NCI-H2029 treated with DMSO at 0.1 percent for 48 hours (cell line): ENCODE results near the gene IGSF11.
A peak's percentile ranks its signal among the peaks of the same experiment; 100 is the strongest.

Experiments
- DNase-seq: peaks from one replicate; lab custom pipeline; 2025; lab: John Stamatoyannopoulos, UW

IGSF11 gene

DNA sequence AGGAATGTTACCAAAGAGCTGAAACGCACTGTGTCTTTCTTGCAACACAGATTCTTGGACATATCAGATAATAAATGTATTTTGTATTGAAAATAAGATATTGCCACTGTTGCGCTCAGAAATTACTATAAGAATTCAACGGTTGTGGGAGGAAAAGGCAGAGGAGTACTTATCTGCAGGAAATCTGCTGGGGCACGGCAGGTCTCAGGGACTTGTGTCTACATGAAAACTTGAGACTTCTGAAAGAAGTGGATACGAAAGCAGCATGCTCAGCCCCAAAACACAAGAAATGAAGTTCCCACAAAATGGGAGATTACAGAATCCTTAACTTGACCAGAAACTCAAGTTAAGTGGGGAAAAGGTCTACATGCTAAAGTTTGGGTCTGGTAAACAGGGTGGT is 86.5 kb downstream of the IGSF11 start:
- no peak for DNase-seq

DNA sequence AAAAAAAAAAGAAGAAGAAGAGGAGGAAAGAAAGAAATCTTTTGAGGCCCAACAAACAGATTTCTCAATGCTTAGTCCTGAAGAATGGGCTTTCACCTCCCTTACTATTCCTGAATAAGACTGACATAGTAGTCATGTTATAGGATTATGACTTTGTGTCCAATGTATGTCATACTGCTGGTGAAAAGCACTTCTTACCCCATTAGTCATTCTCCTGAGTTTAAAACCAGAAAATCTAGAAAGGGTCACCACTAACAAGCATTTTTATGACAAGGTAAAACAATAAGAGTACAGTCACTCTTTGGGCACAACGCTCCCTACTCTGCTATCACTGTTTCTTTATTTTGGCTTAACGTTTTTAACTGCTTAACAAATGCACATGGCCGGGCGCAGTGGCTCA is 88.2 kb downstream of the IGSF11 start:
- DNase-seq = no peak

DNA sequence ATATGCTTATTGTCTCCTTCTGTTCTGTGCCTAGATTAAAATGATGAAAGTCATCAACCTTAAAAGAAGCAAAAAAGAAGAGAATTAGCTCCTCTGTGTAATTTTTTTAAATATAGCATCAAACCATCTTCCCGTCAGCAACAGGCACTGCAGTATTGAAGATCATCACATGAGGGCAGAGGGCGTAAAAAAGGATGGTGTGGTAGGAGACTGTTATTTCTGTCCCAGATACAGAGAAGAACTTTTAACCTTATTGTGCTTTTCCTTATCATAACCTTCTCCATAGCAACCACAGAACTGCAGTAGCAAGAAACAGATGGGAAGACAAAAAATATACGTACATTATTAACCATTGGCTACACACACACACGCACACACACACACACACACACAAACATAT is 88.8 kb downstream of the IGSF11 start:
- no peak for DNase-seq

- DNase-seq = peak; percentile 36
Observed at GRCh38 chr3:118943597-118943996, 91.0 kb downstream of the IGSF11 start.

GRCh38 chr3:118942671-118943070 is 92.0 kb downstream of the IGSF11 start:
- DNase-seq = no peak

GRCh38 chr3:118942195-118942594 is 92.5 kb downstream of the IGSF11 start:
- no peak for DNase-seq

DNA sequence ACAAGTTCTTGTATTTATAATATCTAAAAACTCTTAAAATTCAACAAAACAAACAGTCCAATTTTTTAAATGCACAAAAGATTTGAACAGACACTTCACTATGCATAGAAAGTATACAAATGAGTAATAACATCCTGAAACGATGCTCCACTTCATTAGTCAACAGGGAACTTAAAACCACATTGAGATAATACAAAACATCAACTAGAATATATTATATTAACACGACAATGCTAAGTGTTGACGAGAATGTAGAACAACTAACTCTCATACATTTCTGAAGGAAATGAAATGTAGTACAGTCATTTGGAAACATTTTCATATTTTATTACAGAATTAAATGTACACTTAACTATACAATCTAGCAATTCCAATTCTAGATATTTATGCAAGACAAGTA is 93.4 kb downstream of the IGSF11 start:
- DNase-seq = no peak

- no peak for DNase-seq
Observed at GRCh38 chr3:118938183-118938961, 96.3 kb downstream of the IGSF11 start.

DNA sequence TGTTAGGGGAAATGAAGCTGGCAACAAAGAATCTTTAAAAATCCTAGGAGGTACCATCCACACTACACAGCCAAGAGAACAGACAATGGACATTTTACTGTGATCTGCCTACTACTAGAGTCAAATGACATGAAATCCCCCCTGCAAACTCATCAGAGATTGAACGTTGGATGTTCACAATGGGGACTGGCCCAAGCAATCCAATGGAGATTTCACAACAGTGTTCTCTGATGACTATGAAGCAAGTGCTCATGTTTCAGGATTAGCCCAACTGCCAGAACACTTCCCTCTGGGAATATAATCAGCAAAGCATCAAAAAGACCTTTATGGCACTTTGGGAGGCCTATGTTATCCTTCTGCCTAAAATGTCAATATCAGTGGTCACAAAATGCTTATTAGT is 97.8 kb downstream of the IGSF11 start:
- no peak for DNase-seq

GRCh38 chr3:118932822-118933558 is 101.7 kb downstream of the IGSF11 start:
- no peak for DNase-seq

GRCh38 chr3:118931996-118932395 is 102.7 kb downstream of the IGSF11 start:
- no peak for DNase-seq

DNA sequence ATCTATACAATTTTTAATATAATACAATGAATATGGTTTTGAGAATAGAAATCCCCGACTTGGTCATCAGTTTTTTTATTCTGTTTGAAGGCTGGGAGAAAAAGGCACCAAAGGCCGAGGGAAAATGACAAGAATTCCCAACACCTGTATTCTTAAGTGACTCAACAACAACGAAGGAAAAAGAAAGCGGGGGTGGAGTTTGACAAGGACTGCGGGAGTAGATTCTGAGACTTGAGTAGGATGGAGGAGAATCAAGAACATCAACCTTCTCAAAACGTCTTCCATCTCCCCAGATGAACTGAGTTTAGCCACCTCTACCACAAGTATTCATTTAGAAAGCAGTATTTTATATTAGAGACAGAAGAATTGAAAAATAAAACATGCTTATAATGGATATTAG is 107.2 kb downstream of the IGSF11 start:
- no peak for DNase-seq

DNA sequence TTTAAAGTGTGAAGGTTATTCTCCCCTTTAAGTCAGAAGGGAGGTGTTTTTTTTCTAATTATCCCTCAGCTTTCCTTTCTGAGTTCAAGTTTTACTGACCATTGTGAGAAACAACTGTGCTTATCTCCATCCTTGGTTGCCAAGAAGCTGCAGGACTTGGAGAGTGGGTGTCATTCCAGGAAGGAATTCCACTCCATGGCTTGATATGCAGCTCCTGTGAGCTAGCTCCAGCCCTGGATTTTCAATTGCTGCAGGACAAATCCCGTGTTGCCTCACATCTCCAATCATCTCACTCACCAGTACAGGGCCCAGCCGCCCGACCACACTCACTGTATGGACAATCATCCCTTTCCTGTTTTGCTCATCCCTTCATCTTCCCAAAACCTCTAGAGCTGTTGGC is 122.5 kb downstream of the IGSF11 start:
- no peak for DNase-seq

DNA sequence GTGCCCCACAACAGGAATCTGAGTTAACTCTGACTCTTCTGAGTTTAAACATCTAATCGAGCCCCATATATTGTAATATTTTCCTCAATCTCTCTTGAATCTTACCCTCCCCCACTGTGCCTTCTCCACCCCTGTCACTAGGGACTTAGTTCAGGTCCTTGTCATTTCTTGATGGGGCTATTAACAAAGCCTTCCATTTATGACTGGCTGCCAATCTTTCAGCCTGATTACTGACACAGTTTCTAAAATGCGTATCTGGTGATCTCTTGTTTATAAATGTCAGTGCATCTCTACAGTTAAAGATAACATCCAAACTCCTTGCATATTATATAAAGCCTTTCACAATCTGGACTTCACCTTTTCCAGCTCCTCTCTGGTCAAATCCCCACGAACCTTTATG is 124.3 kb downstream of the IGSF11 start:
- no peak for DNase-seq

- DNase-seq = no peak
Observed at GRCh38 chr3:118909763-118910162, 124.9 kb downstream of the IGSF11 start.

GRCh38 chr3:118907909-118908308 is 126.7 kb downstream of the IGSF11 start:
- DNase-seq = no peak

DNA sequence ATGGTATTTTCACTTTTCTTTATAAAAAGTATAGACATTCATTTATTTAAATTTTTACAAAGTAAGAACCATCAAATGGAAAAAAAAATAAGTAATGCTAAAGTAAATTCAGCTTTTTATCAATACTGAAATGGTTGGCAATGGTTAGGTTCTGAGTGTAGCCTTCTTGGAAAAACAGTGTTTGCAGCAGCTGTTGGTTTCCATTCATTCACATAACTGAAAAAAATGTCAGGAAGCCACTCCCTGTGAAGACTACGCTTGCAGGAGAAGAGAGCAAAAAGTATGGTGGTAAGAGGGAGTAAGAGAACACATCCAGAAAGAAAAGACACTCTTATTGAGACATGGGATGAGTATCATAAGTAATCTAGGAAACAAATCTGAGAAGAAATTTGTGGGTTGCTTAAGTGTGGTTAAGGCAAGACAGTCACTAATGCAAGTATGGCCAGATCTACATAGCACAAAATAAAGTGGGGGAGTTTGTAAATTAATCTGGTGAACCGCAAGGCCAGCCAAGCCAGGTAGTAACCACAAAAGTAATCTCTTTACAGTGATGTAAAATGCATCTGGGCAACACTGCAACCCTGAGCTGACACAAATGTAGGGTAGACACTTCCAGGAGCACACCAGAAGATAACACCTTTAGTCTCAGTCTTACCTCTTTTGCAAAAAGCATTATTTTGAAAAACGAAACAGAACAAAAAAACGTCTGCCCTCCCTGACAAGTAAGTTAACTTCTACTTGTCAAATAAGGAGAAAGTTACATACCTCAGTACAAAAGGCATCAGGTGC is 133.7 kb downstream of the IGSF11 start:
- no peak for DNase-seq

- no peak for DNase-seq
Observed at GRCh38 chr3:118890206-118890605, 144.4 kb downstream of the IGSF11 start.

DNA sequence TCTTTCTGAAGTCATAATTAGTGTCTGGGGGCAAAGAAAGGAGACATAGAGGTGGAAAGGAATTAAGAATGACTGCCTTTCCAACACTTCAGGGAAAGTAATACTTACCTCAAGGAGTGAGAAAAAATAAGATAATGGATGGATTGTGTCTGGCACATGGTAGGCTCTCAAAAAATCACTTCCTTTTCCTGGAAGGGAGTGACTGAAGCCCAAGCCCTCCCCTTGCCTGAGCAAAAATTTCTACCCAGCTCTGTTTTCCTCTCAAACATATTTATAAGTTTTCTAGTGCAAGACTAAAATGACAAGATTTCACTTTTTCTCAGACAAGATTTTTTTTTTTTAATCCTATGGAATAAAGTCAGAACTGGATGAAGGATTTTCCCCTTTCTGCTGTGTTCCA is 145.0 kb downstream of the IGSF11 start:
- no peak for DNase-seq

DNA sequence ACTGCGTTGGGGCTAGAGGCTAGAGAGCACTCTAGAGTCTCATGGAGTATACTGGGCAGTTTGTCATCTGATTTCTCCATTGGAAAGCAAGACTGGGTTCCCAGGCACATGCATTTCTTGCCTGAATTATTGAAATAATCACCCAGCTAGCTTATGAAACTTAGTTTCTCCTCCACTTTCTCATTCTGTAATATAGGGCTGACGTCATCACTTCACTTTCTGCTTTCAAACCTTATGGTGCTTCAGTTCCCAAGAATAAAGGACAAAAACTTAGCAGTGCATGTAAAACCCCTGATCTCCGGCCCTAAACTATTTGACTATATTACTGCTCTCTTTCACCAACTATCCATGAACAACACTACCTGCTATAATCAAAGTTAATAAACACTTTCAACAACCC is 147.9 kb downstream of the IGSF11 start:
- no peak for DNase-seq

DNA sequence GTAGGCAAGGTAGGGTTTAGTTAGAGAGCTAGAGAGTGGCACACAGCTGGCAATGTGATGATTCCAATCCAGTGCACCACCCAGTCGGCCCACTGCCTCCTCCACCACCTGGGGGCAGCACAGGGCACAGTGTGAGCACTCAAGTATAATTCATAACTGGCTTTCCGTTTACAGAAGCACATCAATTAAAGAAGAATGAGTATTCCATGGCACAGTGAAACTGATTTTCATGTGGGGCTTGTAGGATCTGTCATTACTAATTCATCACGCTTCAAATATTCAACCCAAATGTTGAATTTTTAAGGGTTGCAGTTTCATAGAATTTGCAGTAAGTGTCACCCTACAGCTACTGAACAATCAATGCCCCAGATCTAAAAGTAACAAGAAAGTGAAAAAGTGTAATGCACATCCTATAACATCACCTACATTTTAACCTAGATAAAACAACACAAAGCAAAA is 149.9 kb downstream of the IGSF11 start:
- DNase-seq = peak; percentile 63

- peak; percentile 62 for DNase-seq
Observed at GRCh38 chr3:118882353-118882947, 152.2 kb downstream of the IGSF11 start.
